Heart left ventricle (tissue), 16 donors: ENCODE results near the gene EDDM3A. TPM values are rescaled to one million over a fixed set of nuclear protein-coding genes. Genes with fewer than 3 reads are reported as not detected.

Experiments
- ATAC-seq, 4 donors: fragments of 200-7000 bp; cut with Tn5 transposase; one replicate each; pipeline ENCODE4 v1.9.1; 2020 to 2022; ENCODE audit warnings: moderate library complexity in 4 of 4, mild to moderate bottlenecking in 3 of 4, moderate number of reproducible peaks in 1 of 4
- DNase-seq, 5 donors: peaks; one replicate each; pipeline ENCODE4 v3.0.0-alpha.2; 2020
- H3K27ac ChIP-seq, 12 donors: fragments of 200-600 bp; sonication (generic) in 4 of 12; one replicate each; pipeline versions ENCODE4 v1.5.0 to v1.8.0; 2016 to 2022; ENCODE audit warnings: mild to moderate bottlenecking in 2 of 12
- H3K27me3 ChIP-seq, 9 donors: fragments of 200-600 bp; sonication (generic) in 2 of 9; one replicate each; pipeline versions ENCODE4 v1.5.1 to v1.8.0; 2016 to 2022; ENCODE audit warnings: mild to moderate bottlenecking in 3 of 9
- H3K36me3 ChIP-seq, 9 donors: fragments of 200-600 bp; sonication (generic) in 2 of 9; one replicate each; pipeline versions ENCODE4 v1.5.0 to v1.8.0; 2018 to 2022; ENCODE audit warnings: mild to moderate bottlenecking in 2 of 9
- H3K4me1 ChIP-seq, 12 donors: fragments of 200-600 bp; sonication (generic) in 4 of 12; one replicate each; pipeline versions ENCODE4 v1.5.0 to v1.8.0; 2016 to 2022; ENCODE audit warnings: mild to moderate bottlenecking in 3 of 12
- H3K4me3 ChIP-seq, 12 donors: fragments of 200-600 bp; sonication (generic) in 4 of 12; one replicate each; pipeline versions ENCODE4 v1.5.0 to v1.8.0; 2017 to 2022; ENCODE audit warnings: mild to moderate bottlenecking in 9 of 12, moderate library complexity in 4 of 12
- H3K9me3 ChIP-seq, 12 donors: fragments of 200-600 bp; sonication (generic) in 4 of 12; one replicate each; pipeline versions ENCODE4 v1.5.0 to v1.8.0; 2016 to 2022; ENCODE audit warnings: mild to moderate bottlenecking in 1 of 12
- CTCF ChIP-seq, 12 donors: fragments of 200-600 bp; sonication (generic) in 4 of 12; IDR thresholded peaks; one replicate each; pipeline versions ENCODE4 v1.5.0 to v1.8.0; 2018 to 2022; ENCODE audit warnings: antibody characterized with exemption in 12 of 12, mild to moderate bottlenecking in 5 of 12
- POLR2A ChIP-seq, 2 donors: fragments of 450-650 bp; IDR thresholded peaks; one replicate each; pipeline ENCODE4 v1.6.1; 2017; ENCODE audit warnings: antibody characterized with exemption in 2 of 2, mild to moderate bottlenecking in 2 of 2, moderate library complexity in 2 of 2
- WGBS, 4 donors: extraction: QIAGEN DNeasy Blood & Tissue Kit in 2 of 4; methylation state at CpG; one replicate each; pipeline versions ENCODE4 v1.1.5 to v1.1.7; 2013 to 2018; 5-methylcytosine and 5-hydroxymethylcytosine counted together
- intact Hi-C, 10 donors: fragments of 100-400 bp; cut with DNase I; formaldehyde crosslinking; loops; one replicate each; pipeline versions ENCODE4 v1.11.1 to v1.14.2; 2022
- polyA plus RNA-seq, 2 donors: library from polyadenylated mRNA; stranded (reverse); fragments of 200-250 nt; gene quantifications; one replicate each; pipeline ENCODE4 v1.2.3, GENCODE V29; 2013
- total RNA-seq, 9 donors: library from RNA; depleted of rRNA in 2 of 9; stranded (reverse); fragments of >200 nt in 2 of 9; fragmentation: NEBNext Ultra II Directional in 3 of 9; extraction: Animal tissue kit (Norgen Biotek cat#: 25700) in 3 of 9; gene quantifications; one replicate each; pipeline versions ENCODE4 v1.1.0 to v1.2.4, GENCODE V29; 2016 to 2023
- donor health status: ischemic (EF 13 %, LVEDD 7.1; RV severe dilation, severe dysfunction).
- donor health status: healthy with polysubstance abuse.
- donor health status: DM: no; HTN: yes; CAD: no.
- donor health status: DM: no; HTN: no; CAD: no.
- donor health status: ischemic (EF 25% LVEDD 6.9; RV normal size, moderate dysfunction).
- donor health status: ischemic (EF 25% LVEDD 5.7; RV mildly dilated, moderate dysfunction).
- donor health status: healthy.
- donor health status: DM: yes; HTN: yes; CAD: no.
- donor health status: ischemic (EF 35%, LVEDD 5.7; RV mildly dilated, moderate dysfunction).
- donor health status: nonischemic (EF 11% LVEDD 7.7; RV severe dilation, severe dysfunction).
- donor health status: DM: yes; HTN: yes; CAD: no.
- donor health status: PGD.
- donor health status: ischemic (EF 29% LVEDD 5.4; RV normal size, mild dysfunction).
- donor health status: nonischemic (EF 23%, LVEDD 6.1; RV moderate dilation, normal function).

EDDM3A gene
- total and polyA plus RNA-seq, 11 donors = not detected

- no peak overlapping the region for H3K27ac ChIP-seq
- no peaks in the 10 kb centered on the region for H3K4me1 ChIP-seq
- no peaks in the 10 kb centered on the region for H3K36me3 ChIP-seq
- intact Hi-C loops = no loop called here
- 76 to 83% (median 81%) methylated on average over 3 of the region's 3 CpGs for WGBS, 4 donors
- no peaks in the 10 kb centered on the region for H3K27me3 ChIP-seq
- ATAC-seq = no peak
- H3K4me3 ChIP-seq = no peak overlapping the region
- no peak for TF ChIP-seq POLR2A (IDR thresholded peaks at IDR 0.05)
- TF ChIP-seq CTCF (IDR thresholded peaks at IDR 0.05) = no peak
- H3K9me3 ChIP-seq = no peaks in the 10 kb centered on the region
- DNase-seq = no peak
These were observed 27.0 kb downstream of the EDDM3A start for GRCh38 chr14:20772650-20773049.

GRCh38 chr14:20774258-20774824, 28.7 kb downstream of the EDDM3A start:
- H3K27ac ChIP-seq = no peak overlapping the region
- no peak for ATAC-seq
- H3K4me3 ChIP-seq = no peak overlapping the region
- WGBS, 4 donors = 84 to 88% (median 86%) methylated on average over 5 of the region's 5 CpGs
- no peak for DNase-seq
- no peaks in the 10 kb centered on the region for H3K4me1 ChIP-seq
- TF ChIP-seq POLR2A (IDR thresholded peaks at IDR 0.05) (no peak), CTCF (IDR thresholded peaks at IDR 0.05) (no peak)
- no peaks in the 10 kb centered on the region for H3K9me3 ChIP-seq
- no peaks in the 10 kb centered on the region for H3K27me3 ChIP-seq
- intact Hi-C loops = no loop called here
- no peaks in the 10 kb centered on the region for H3K36me3 ChIP-seq

- ATAC-seq (no peak), DNase-seq (no peak)
- Histone ChIP-seq H3K9me3 (no peaks in the 10 kb centered on the region), H3K27ac (no peak overlapping the region), H3K4me3 (no peak overlapping the region), H3K4me1 (peaks cover 0 to 4% (median 0%) of the 10 kb centered on the region in 12 donors), H3K36me3 (no peaks in the 10 kb centered on the region), H3K27me3 (no peaks in the 10 kb centered on the region)
- intact Hi-C loops = no loop called here
- TF ChIP-seq POLR2A (IDR thresholded peaks at IDR 0.05) (no peak), CTCF (IDR thresholded peaks at IDR 0.05) (no peak)
- WGBS, 4 donors = 78 to 81% (median 79%) methylated on average over 6 of the region's 6 CpGs
These were observed 29.4 kb downstream of the EDDM3A start for GRCh38 chr14:20775043-20775442.

GRCh38 chr14:20775901-20776300, 30.2 kb downstream of the EDDM3A start:
- WGBS, 4 donors = 84 to 100% (median 93%) methylated on average over 1 of the region's 1 CpG
- Histone ChIP-seq H3K36me3 (no peaks in the 10 kb centered on the region), H3K27me3 (no peaks in the 10 kb centered on the region), H3K4me3 (no peak overlapping the region), H3K4me1 (peaks cover 0 to 13% (median 0%) of the 10 kb centered on the region in 12 donors), H3K27ac (no peak overlapping the region), H3K9me3 (no peaks in the 10 kb centered on the region)
- no peak for DNase-seq
- TF ChIP-seq POLR2A (IDR thresholded peaks at IDR 0.05) (no peak), CTCF (IDR thresholded peaks at IDR 0.05) (no peak)
- ATAC-seq = no peak
- intact Hi-C loops = no loop called here
